Measurements from ENCODE around the gene TNNI2.

TNNI2 gene

GRCh38 chr11:1857064-1857463 lies 18.3 kb downstream of the TNNI2 start:
- no peak for FAIRE-seq
- DNase-seq (ENCODE audit: insufficient read length, low spot score) = no peak

- DNase-seq (ENCODE audit: insufficient read length, low spot score) (no peak), FAIRE-seq (no peak)
Measured at GRCh38 chr11:1858154-1858553, 19.4 kb downstream of the TNNI2 start.

- DNase-seq (ENCODE audit: insufficient read length, low spot score) = no peak
- FAIRE-seq = no peak
Measured at GRCh38 chr11:1858576-1858975, 19.8 kb downstream of the TNNI2 start.

GRCh38 chr11:1859004-1859403 lies 20.2 kb downstream of the TNNI2 start:
- no peak for DNase-seq (ENCODE audit: insufficient read length, low spot score)
- FAIRE-seq = no peak

DNA sequence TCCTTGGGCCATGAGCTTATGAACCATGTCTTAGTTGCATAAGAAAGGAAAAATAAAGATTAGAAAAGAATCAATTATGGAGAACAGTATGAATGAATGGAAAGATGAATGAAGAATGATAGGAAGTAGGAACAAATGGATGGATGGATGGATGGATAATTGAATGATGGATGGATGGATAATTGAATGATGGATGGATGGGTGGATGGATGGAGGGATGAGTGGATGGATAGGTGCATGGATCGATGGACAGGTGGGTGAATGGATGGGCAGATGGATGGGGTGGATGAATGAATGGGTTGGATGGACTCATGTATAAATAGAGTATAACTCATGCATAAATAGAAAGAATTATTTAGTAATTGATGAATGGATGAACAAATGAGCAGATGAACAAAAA lies 21.3 kb downstream of the TNNI2 start:
- FAIRE-seq (no peak), DNase-seq (ENCODE audit: insufficient read length, low spot score) (no peak)

- DNase-seq (ENCODE audit: insufficient read length, low spot score) (no peak), FAIRE-seq (no peak)
Measured at GRCh38 chr11:1861435-1862411, 22.9 kb downstream of the TNNI2 start.

DNA sequence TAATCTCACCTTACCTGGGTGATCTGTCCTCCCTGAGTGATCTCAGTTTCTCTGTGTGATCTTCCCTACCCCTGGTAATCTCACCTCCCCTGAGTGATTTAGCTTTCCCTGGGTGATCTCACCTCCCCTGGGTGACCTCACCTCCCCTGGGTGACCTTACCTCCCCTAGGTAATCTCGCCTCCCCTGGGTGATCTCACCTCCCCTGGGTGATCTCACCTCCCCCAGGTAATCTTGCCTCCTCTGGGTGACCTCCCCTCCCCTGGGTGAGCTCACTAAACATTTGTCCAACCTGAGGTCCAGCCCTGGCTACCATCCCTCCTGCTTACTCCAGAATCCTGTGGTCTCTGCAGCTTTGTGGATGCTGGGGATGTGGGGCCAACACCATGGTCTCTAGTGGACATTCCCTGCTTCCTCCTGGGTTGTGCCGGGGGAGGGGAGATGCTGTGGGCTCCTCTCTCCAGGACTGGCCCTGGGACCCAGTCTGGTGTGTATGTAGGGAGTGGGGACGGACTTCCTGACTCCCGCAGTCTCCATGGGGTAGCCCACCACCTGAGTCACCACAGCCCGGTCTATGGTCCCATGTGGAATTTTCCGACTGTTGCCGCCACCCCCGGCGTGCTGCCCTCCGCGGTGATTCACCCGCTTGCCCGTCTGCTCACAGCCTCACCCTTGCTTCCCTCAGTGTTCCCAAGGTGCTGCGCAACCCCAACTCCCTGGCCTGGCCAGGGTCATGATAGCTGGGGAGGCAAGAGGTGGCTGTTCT lies 24.0 kb downstream of the TNNI2 start:
- DNase-seq (ENCODE audit: insufficient read length, low spot score) = peak; percentile 38
- FAIRE-seq = peak; percentile 87

GRCh38 chr11:1863352-1864216 lies 24.8 kb downstream of the TNNI2 start:
- FAIRE-seq (no peak), DNase-seq (ENCODE audit: insufficient read length, low spot score) (peak; percentile 39)

GRCh38 chr11:1864231-1864630 lies 25.4 kb downstream of the TNNI2 start:
- DNase-seq (ENCODE audit: insufficient read length, low spot score) (no peak), FAIRE-seq (no peak)

GRCh38 chr11:1864831-1865665 lies 26.3 kb downstream of the TNNI2 start:
- no peak for DNase-seq (ENCODE audit: insufficient read length, low spot score)
- no peak for FAIRE-seq

GRCh38 chr11:1866226-1866625 lies 27.4 kb downstream of the TNNI2 start:
- DNase-seq (ENCODE audit: insufficient read length, low spot score) (no peak), FAIRE-seq (no peak)

DNA sequence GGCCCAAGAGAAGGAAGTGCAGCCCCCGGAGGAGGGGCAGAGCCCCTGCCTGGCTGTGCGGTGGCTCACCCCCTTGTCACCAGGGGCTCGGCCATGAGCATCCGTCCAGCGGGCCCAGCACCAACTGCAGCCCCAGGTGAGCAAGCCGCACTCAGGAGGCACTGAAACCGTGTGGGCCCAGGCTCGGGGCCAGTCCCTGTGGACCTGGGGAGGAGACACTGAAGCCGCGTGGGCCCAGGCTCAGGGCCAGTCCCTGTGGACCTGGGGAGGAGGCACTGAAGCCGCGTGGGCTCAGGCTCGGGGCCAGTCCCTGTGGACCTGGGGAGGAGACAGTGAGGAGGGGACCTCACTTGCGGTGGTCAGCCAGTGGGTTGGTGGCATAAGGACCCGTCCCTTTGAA lies 28.0 kb downstream of the TNNI2 start:
- DNase-seq (ENCODE audit: insufficient read length, low spot score) (no peak), FAIRE-seq (no peak)

DNA sequence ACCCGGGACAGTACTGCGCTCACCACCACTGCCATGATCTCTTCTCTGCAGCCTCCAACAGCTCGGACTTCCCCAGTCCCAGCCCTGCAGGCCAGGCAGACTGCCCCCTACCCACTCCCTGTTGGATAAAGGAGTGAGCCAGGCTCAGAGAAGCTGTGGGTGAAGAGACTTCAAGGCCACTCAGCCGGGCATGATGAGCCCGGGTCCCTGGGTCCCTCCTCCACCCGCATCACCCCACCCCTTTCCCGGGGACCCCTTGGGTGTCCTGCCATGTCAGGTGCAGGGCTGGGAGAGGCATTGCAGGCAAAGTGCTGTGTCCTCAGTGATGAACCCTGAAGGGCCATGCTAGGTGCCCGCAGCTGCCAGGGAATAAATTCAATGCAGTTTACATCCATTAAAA lies 28.6 kb downstream of the TNNI2 start:
- DNase-seq (ENCODE audit: insufficient read length, low spot score) (no peak), FAIRE-seq (no peak)

GRCh38 chr11:1868056-1868635 lies 29.4 kb downstream of the TNNI2 start:
- DNase-seq (ENCODE audit: insufficient read length, low spot score) (no peak), FAIRE-seq (no peak)

GRCh38 chr11:1868636-1869291 lies 30.0 kb downstream of the TNNI2 start:
- DNase-seq (ENCODE audit: insufficient read length, low spot score) = no peak
- no peak for FAIRE-seq

DNA sequence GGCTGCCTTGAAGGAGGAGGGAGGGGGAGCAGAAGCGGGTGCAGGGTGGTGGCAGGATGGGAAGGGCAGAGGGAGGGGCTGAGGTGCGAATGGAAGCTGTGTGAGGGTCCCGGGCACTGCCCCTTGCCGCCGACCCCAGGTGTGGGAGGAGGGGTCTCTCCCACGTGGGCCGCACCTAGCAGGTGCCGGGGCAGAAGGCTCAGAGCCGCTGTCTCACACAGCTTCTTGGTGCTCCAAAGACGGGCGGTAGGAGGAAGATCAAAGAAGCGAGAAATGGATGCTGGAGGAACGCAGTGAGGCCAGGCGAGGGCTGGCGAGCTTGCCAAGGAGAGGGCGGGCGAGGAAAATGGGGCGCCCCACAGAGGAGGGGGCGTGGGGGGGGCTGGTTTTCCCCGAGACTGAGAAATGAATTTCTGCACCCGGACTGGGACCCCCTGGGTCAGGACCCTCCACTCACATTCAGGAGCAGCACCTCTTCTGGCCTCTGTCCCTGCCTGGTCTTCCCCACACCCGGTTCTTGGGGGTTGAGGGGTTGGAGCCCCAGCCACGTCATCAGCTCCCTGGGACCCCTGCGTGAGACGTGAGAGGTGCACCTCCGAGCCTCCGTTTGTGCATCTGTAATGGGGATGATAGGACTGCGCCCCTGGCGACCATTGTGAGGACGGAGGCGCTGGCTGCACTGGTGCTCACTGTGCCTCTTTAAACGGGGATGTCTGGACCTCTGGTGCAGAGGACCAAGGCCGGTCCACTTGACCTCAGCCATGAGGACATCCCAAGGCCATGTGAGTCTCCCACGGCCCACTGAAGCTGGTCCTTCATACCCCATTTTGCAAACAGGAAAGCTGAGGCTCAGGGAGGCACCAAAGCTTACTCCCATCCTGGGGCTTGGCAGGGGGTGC lies 30.9 kb downstream of the TNNI2 start:
- FAIRE-seq (no peak), DNase-seq (ENCODE audit: insufficient read length, low spot score) (no peak)

GRCh38 chr11:1870326-1870696 lies 31.5 kb downstream of the TNNI2 start:
- DNase-seq (ENCODE audit: insufficient read length, low spot score) (no peak), FAIRE-seq (no peak)

Measured in HTR-8/SVneo (cell line).